ENCODE results near the gene ZNF789. TPM values are rescaled to one million over a fixed set of nuclear protein-coding genes. Genes with fewer than 3 reads are reported as not detected.

ZNF789 gene
- total and polyA plus RNA-seq, 9 of the 15 experiments (the other 6 are each of a cell fraction or from before 2014, with no cell fraction given): 6.1 to 57.0 (median 24.8) TPM

DNA sequence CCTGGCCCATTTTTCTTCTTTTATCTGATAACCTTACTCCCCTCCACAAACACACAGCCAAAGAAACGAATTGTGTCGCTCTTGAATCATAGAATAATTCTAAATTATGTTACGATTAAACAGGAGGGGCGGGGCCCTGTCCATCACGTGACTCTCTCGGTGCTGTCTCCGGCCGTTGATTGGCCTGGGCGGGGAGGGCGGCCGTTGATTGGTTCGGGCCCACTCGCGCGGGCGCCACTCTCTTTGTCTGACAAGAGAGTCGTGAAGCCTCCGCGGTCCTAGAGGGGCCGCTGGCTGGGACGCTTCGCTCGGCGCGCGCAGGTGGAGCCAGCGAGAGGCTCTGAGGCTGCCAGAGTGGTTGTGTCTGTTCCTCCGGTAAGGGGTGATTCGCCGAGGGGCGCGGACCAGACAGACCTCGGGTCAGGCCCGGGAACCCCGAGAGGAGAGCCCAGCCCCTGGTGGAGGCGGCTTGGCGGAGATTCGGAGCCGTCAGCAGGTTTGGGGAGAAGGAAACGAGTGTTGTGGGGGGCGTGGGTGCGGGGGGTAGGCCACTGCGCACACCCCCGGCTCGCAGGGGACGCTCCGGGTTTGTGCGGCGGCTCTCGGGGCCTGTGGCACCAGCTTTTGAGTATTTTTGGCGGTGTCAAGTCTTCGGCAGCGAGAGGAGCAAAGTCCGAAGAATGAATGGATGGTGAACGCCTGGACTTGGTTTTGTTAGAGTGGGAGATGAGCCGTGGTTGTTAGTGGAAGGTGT lies at the start of gene ZNF789 (continued):
- TF ChIP-seq, protein P1, sequence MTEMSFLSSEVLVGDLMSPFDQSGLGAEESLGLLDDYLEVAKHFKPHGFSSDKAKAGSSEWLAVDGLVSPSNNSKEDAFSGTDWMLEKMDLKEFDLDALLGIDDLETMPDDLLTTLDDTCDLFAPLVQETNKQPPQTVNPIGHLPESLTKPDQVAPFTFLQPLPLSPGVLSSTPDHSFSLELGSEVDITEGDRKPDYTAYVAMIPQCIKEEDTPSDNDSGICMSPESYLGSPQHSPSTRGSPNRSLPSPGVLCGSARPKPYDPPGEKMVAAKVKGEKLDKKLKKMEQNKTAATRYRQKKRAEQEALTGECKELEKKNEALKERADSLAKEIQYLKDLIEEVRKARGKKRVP (CRISPR knock-in tag; IDR thresholded peaks at IDR 0.05): no peak; the same call in none of the 2 replicates
- peak; percentile 84 for TF ChIP-seq TAF9B (IDR thresholded peaks at IDR 0.05; ENCODE audit: partially characterized antibody)
- TF ChIP-seq SMAD3 (CRISPR knock-in tag; conservative IDR thresholded peaks at IDR 0.05): peak; percentile 63; the same call in 1 of the 2 replicates
- TF ChIP-seq HMG20B (CRISPR knock-in tag; IDR thresholded peaks at IDR 0.05): no peak
- TF ChIP-seq, protein P2, sequence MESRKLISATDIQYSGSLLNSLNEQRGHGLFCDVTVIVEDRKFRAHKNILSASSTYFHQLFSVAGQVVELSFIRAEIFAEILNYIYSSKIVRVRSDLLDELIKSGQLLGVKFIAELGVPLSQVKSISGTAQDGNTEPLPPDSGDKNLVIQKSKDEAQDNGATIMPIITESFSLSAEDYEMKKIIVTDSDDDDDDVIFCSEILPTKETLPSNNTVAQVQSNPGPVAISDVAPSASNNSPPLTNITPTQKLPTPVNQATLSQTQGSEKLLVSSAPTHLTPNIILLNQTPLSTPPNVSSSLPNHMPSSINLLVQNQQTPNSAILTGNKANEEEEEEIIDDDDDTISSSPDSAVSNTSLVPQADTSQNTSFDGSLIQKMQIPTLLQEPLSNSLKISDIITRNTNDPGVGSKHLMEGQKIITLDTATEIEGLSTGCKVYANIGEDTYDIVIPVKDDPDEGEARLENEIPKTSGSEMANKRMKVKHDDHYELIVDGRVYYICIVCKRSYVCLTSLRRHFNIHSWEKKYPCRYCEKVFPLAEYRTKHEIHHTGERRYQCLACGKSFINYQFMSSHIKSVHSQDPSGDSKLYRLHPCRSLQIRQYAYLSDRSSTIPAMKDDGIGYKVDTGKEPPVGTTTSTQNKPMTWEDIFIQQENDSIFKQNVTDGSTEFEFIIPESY (CRISPR knock-in tag; IDR thresholded peaks at IDR 0.05): no peak
- no peak for TF ChIP-seq ZNF253 (CRISPR knock-in tag; conservative IDR thresholded peaks at IDR 0.05)
- TF ChIP-seq, protein P3, sequence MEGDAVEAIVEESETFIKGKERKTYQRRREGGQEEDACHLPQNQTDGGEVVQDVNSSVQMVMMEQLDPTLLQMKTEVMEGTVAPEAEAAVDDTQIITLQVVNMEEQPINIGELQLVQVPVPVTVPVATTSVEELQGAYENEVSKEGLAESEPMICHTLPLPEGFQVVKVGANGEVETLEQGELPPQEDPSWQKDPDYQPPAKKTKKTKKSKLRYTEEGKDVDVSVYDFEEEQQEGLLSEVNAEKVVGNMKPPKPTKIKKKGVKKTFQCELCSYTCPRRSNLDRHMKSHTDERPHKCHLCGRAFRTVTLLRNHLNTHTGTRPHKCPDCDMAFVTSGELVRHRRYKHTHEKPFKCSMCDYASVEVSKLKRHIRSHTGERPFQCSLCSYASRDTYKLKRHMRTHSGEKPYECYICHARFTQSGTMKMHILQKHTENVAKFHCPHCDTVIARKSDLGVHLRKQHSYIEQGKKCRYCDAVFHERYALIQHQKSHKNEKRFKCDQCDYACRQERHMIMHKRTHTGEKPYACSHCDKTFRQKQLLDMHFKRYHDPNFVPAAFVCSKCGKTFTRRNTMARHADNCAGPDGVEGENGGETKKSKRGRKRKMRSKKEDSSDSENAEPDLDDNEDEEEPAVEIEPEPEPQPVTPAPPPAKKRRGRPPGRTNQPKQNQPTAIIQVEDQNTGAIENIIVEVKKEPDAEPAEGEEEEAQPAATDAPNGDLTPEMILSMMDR (IDR thresholded peaks at IDR 0.05 in 2 of 3, conservative IDR thresholded peaks at IDR 0.05 in 1 of 3; ENCODE audit: insufficient read depth in 2 of 3, low read depth in 1 of 3, low read length in 3 of 3): no peak; a peak in 1 of 6 replicates
- TF ChIP-seq ZNF766 (CRISPR knock-in tag; conservative IDR thresholded peaks at IDR 0.05): no peak
- TF ChIP-seq MAFG (tag; conservative IDR thresholded peaks at IDR 0.05): no peak
- TF ChIP-seq SRSF9 (IDR thresholded peaks at IDR 0.05; ENCODE audit: borderline replicate concordance, low read depth, low read length): no peak
- no peak for TF ChIP-seq KDM2B (CRISPR knock-in tag; IDR thresholded peaks at IDR 0.05)
- TF ChIP-seq KHSRP (IDR thresholded peaks at IDR 0.05): no peak
- no peak for TF ChIP-seq IRF2 (CRISPR knock-in tag; IDR thresholded peaks at IDR 0.05)
- no peak for TF ChIP-seq ZNF444 (CRISPR knock-in tag; IDR thresholded peaks at IDR 0.05)
- peak; percentile 79; the same call in 1 of the 2 replicates for TF ChIP-seq PHB (CRISPR knock-in tag; IDR thresholded peaks at IDR 0.05)
- no peak for TF ChIP-seq TAF15 (IDR thresholded peaks at IDR 0.05; ENCODE audit: low read depth, low read length)
- TF ChIP-seq, protein P4, sequence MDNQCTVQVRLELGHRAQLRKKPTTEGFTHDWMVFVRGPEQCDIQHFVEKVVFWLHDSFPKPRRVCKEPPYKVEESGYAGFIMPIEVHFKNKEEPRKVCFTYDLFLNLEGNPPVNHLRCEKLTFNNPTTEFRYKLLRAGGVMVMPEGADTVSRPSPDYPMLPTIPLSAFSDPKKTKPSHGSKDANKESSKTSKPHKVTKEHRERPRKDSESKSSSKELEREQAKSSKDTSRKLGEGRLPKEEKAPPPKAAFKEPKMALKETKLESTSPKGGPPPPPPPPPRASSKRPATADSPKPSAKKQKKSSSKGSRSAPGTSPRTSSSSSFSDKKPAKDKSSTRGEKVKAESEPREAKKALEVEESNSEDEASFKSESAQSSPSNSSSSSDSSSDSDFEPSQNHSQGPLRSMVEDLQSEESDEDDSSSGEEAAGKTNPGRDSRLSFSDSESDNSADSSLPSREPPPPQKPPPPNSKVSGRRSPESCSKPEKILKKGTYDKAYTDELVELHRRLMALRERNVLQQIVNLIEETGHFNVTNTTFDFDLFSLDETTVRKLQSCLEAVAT (IDR thresholded peaks at IDR 0.05): peak in 1 of 2 experiments; percentile 55; a peak in 1 of 4 replicates
- TF ChIP-seq NFATC3 (IDR thresholded peaks at IDR 0.05): no peak
- TF ChIP-seq, protein P5, sequence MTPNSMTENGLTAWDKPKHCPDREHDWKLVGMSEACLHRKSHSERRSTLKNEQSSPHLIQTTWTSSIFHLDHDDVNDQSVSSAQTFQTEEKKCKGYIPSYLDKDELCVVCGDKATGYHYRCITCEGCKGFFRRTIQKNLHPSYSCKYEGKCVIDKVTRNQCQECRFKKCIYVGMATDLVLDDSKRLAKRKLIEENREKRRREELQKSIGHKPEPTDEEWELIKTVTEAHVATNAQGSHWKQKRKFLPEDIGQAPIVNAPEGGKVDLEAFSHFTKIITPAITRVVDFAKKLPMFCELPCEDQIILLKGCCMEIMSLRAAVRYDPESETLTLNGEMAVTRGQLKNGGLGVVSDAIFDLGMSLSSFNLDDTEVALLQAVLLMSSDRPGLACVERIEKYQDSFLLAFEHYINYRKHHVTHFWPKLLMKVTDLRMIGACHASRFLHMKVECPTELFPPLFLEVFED (CRISPR knock-in tag; conservative IDR thresholded peaks at IDR 0.05): peak; percentile 67; the same call in 1 of the 2 replicates

All from K562 (cell line).